ENCODE results near the gene LAMC3. TPM values are rescaled to one million over a fixed set of nuclear protein-coding genes. Genes with fewer than 3 reads are reported as not detected.
A peak's percentile ranks its signal among the peaks of the same experiment; 100 is the strongest.

The LAMC3 gene
- total and polyA plus RNA-seq, 5 donors, result 0.51 to 2.6 (median 1.4) TPM

DNA sequence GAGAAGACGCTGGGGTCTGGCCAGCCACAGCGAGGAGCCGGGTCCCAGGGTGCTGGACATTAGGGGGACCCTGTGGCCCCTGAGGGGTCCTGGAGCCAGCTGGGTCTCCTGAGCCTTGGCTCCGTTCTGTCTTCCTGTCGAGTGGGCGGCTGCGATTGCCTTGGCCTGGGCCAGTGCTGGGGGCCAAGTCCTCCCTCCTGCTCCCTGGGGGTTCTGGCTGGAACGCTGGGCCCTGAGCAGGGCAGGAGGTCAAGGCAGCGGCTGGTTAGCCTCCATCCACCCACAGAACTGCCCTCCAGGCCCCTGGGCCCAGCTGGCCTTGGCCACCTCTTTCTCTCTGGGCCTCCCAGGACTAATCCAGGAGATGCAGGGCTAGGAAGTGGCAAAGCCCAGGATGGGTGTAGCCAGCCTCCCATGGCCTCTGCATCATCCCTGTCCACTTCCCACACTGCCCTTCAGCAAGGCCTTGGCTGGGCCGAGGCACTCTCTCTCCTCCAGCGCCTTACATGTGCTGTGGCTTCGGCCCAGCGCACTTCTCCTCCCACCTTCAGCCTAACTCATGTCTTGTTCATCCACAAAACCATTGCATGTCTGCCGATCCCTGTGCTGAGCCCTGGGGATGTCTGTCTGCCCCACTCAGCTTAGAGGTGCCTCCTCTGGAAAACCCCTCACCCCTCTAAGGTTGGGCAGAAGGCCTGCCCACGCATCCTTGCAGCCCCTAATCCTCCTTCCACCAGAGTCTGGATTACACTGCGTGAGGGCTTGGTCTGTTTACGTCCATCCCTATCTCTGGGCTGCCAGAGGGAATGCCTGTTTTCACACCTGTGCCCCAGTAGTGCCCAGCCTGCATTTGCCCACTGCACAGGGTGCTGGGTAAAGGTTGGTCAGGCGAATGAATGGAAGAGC lies 5.0 kb downstream of the LAMC3 start:
- Histone ChIP-seq H3K27me3 (ENCODE audit: control insufficient read depth, insufficient read depth) (no peaks in the 10 kb centered on the region), H3K27ac (ENCODE audit: low read length) (no peak overlapping the region), H3K4me3 (ENCODE audit: low read length) (no peak overlapping the region), H3K9me3 (ENCODE audit: control insufficient read depth, low read length) (no peaks in the 10 kb centered on the region), H3K4me1 (ENCODE audit: control insufficient read depth, insufficient read depth, low read length) (no peaks in the 10 kb centered on the region)
- DNase-seq (peak in 2 of 3 donors; percentile 42 to 53), ATAC-seq (peak in 1 of 2 donors; percentile 22)
- intact Hi-C loops (cut with DNase I), result no loop called here
- WGBS, result 66% methylated on average over 18 of the region's 18 CpGs

DNA sequence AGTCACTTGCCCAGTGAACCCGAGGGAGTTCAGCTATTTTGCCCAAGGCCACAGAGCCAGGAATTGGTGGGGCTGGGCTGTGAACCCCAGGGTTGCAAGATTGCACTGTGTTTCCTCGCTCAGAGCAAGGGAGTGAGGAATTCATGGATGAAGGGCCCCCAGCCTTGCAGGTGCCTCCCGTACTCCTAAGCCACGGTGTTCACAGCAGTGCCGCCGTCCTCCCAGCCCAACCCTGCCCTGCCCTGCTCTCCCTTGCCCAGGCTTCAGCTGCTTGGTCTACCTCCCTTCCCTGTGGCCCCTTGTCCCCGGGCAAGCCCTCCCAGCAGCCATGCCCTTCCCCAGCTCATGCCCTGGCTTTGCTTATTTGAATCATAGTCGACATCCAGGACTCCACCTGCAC lies 6.1 kb downstream of the LAMC3 start:
- Histone ChIP-seq H3K4me1 (ENCODE audit: control insufficient read depth, insufficient read depth, low read length) (no peaks in the 10 kb centered on the region), H3K4me3 (ENCODE audit: low read length) (no peak overlapping the region), H3K27me3 (ENCODE audit: control insufficient read depth, insufficient read depth) (no peaks in the 10 kb centered on the region), H3K27ac (ENCODE audit: low read length) (no peak overlapping the region), H3K9me3 (ENCODE audit: control insufficient read depth, low read length) (no peaks in the 10 kb centered on the region)
- WGBS, result 90% methylated on average over 8 of the region's 8 CpGs
- ATAC-seq (no peak), DNase-seq (peak in 1 of 3 donors; percentile 18)
- intact Hi-C loops (cut with DNase I), result no loop called here

DNA sequence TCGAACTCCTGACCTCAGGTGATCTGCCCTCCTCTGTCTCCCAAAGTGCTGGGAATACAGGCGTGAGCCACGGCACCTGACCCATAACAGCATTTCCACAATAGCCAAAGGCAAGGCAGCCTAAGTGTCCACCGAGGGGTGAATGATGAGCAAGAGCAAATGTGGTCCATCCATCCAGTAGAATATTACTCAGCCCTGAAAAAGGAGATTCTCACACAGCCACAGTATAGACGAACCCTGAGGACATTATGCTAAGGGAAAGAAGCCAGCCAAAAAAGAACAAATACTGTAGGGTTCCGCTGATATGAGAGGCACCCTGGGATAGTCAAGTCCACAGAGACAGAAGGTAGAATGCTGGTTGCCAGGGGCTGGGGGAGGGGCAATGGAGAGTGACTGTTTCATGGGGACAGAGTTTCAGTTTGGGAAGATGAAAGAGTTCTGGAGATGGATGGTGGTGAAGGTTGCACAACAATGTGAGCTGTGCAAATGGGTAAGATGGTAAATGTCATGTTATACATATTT lies 7.0 kb downstream of the LAMC3 start:
- no peak overlapping the region for H3K4me3 ChIP-seq (ENCODE audit: low read length)
- DNase-seq (peak in 1 of 3 donors; percentile 16), ATAC-seq (no peak)
- H3K27me3 ChIP-seq (ENCODE audit: control insufficient read depth, insufficient read depth), result no peaks in the 10 kb centered on the region
- H3K27ac ChIP-seq (ENCODE audit: low read length), result no peak overlapping the region
- 94% methylated on average over 6 of the region's 6 CpGs for WGBS
- no peaks in the 10 kb centered on the region for H3K4me1 ChIP-seq (ENCODE audit: control insufficient read depth, insufficient read depth, low read length)
- no peaks in the 10 kb centered on the region for H3K9me3 ChIP-seq (ENCODE audit: control insufficient read depth, low read length)
- intact Hi-C loops (cut with DNase I), result no loop called here

DNA sequence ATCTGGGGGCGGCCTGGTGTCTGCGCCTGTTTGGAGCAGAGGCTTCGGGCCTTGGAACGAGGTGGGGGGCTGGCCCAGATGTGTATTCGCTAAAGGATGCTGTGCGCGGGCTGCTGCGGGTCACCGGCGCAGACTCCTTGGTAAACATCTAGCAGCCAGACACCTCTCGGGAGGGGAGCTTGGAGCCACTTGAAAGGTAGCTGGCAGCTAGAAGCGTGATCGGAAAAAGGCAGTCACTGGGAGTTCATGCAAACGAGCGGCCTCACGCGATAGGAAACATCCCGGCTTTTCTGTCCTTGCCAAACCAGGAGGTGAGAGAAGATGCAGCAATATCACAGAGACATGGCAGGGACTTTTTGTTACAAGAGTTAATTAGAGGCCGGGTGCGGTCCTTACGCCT lies 8.1 kb downstream of the LAMC3 start:
- Histone ChIP-seq H3K27ac (ENCODE audit: low read length) (no peak overlapping the region), H3K4me3 (ENCODE audit: low read length) (no peak overlapping the region), H3K27me3 (ENCODE audit: control insufficient read depth, insufficient read depth) (no peaks in the 10 kb centered on the region), H3K4me1 (ENCODE audit: control insufficient read depth, insufficient read depth, low read length) (no peaks in the 10 kb centered on the region), H3K9me3 (ENCODE audit: control insufficient read depth, low read length) (no peaks in the 10 kb centered on the region)
- intact Hi-C loops (cut with DNase I), result no loop called here
- peak in 1 of 2 donors; percentile 22 for ATAC-seq
- 67% methylated on average over 21 of the region's 21 CpGs for WGBS
- peak in 1 of 3 donors; percentile 45 for DNase-seq

DNA sequence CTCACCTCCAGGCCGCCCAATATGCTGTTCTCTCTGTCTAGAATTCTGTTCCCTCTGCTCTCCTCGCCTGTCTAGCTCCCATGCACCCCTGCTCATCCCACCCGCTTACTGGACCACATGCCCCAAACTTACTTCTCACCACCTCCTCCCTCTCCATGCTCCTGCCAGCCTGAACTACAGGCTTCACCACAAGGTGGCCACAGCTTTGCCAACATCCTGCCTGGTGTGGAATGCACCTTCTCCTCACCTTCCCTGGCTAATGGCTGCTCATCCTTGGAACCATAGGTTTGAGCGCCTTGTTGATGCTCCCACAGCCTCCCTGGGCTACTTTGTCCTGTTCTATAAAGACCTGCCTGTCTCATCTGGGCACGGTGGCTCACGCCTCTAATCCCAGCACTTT lies 9.6 kb downstream of the LAMC3 start:
- Histone ChIP-seq H3K4me3 (ENCODE audit: low read length) (no peak overlapping the region), H3K27me3 (ENCODE audit: control insufficient read depth, insufficient read depth) (no peaks in the 10 kb centered on the region), H3K9me3 (ENCODE audit: control insufficient read depth, low read length) (no peaks in the 10 kb centered on the region), H3K4me1 (ENCODE audit: control insufficient read depth, insufficient read depth, low read length) (no peaks in the 10 kb centered on the region), H3K27ac (ENCODE audit: low read length) (no peak overlapping the region)
- intact Hi-C loops (cut with DNase I), result no loop called here
- DNase-seq, result peak in 1 of 3 donors; percentile 2
- no peak for ATAC-seq
- 94% methylated on average over 6 of the region's 6 CpGs for WGBS

DNA sequence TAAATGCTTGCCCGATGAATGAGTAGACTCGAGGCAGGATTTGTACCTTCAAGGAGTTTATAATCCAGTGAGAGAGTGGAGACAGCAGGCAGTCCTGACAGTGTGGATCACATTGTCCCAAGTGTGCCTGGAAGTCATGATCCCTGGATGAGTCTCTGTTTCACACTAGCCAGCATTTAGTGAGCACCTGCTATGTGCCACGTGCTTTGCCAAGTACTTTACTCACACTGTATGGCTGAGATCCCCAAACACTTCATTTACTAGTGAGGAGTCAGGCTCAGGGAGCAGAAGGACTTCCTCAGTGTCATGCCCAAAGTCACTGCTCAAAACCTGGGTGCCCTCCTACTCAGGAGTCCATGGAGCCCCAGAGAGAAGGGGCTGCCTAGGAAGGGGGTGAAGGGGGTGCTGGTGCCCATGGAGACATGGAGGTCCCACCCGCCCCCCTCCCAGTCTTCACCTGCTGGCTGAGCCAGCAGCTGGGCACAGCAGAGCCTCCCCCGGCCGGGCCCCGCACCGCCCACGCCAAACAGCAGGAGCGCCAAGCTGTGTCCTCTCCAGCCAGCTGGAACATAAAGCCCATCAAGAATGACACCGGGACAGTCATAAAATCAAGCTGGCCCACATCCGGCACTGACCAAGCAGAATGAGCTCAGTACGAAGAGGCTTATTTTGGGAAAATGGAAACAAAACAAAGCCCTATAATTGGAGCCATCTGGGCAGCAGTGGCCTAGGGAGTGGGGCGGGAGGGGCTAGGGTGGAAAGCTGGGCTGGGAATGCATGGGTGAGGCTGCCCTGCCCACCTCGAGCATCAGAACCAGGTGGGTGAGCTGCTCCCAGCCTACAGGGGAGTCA lies 10.6 kb downstream of the LAMC3 start:
- no peaks in the 10 kb centered on the region for H3K9me3 ChIP-seq (ENCODE audit: control insufficient read depth, low read length)
- no peaks in the 10 kb centered on the region for H3K4me1 ChIP-seq (ENCODE audit: control insufficient read depth, insufficient read depth, low read length)
- ATAC-seq (peak in 1 of 2 donors; percentile 43), DNase-seq (peak in 1 of 3 donors; percentile 47)
- no peak overlapping the region for H3K27ac ChIP-seq (ENCODE audit: low read length)
- WGBS, result 58% methylated on average over 15 of the region's 15 CpGs
- intact Hi-C loops (cut with DNase I), result no loop called here
- H3K4me3 ChIP-seq (ENCODE audit: low read length), result no peak overlapping the region
- H3K27me3 ChIP-seq (ENCODE audit: control insufficient read depth, insufficient read depth), result no peaks in the 10 kb centered on the region

DNA sequence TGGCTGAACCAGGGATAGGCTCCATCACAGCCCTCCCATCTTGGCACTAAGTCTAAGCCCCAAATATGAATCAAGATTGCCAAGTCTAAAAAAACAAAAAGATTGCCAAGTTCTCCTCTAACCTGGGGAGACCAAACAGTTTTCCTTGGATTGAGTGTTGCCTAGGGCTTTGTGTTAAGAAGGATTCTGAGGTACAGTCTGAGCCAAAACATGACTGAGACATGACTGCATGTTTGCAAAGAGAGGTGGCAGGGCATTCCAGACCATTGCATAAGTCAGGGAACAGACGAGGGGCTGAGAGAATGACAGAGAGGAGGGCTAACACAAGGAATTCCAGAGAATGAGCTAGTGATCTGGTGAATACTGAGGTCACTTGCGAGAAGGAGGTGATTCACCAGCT lies 11.4 kb downstream of the LAMC3 start:
- peak in 1 of 3 donors; percentile 0 for DNase-seq
- WGBS, result 74% methylated on average over 2 of the region's 2 CpGs
- ATAC-seq, result no peak

DNA sequence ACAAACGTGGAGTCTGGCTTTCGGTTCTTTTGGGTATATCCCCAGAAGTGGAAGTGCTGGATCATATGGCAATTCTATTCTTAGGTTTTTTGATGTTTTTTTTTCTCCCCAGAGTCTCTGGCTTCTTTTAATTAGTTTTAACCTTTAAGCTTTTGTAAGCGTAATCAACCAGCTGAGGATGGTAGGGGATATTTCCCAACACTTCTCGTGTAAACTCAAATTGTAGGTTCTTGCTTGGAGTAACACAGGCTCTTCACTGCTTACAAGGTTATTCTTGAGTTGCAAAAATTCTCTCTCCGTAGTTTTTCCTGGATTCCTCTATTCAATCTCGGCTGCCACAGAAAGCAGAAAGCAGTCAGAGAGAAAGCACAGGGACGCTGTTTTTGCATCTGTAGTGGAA lies 11.9 kb downstream of the LAMC3 start:
- 68% methylated on average over 7 of the region's 7 CpGs for WGBS
- Histone ChIP-seq H3K4me3 (ENCODE audit: low read length) (no peak overlapping the region), H3K4me1 (ENCODE audit: control insufficient read depth, insufficient read depth, low read length) (no peaks in the 10 kb centered on the region), H3K27me3 (ENCODE audit: control insufficient read depth, insufficient read depth) (no peaks in the 10 kb centered on the region), H3K27ac (ENCODE audit: low read length) (no peak overlapping the region), H3K9me3 (ENCODE audit: control insufficient read depth, low read length) (no peaks in the 10 kb centered on the region)
- ATAC-seq, result no peak
- no peak for DNase-seq
- intact Hi-C loops (cut with DNase I), result no loop called here

More for the DNA sequence above, 11.4 kb downstream of the LAMC3 start:
- Histone ChIP-seq H3K27ac (ENCODE audit: low read length) (no peak overlapping the region), H3K4me3 (ENCODE audit: low read length) (no peak overlapping the region), H3K4me1 (ENCODE audit: control insufficient read depth, insufficient read depth, low read length) (no peaks in the 10 kb centered on the region), H3K27me3 (ENCODE audit: control insufficient read depth, insufficient read depth) (no peaks in the 10 kb centered on the region), H3K9me3 (ENCODE audit: control insufficient read depth, low read length) (no peaks in the 10 kb centered on the region)
- intact Hi-C loops (cut with DNase I), result no loop called here

DNA sequence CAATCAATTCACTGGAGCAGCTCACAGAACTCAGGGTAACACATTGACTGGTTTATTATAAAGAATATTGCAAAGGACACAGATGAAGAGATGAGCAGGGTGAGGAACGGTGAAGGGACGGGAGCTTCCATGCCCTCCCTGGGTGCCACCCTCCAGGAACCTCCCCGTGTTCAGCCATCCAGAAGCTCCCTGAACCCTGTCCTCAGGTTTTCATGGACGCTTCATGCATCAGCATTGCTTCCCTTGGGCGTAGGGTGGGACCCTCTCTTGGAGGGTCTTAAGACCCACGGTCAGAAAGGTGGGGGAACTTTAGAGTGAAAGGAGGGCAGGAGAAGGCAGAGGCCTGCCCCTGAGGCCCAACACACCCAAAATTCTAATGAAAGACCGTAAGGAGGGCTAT lies 12.8 kb downstream of the LAMC3 start:
- intact Hi-C loops (cut with DNase I), result no loop called here
- H3K4me1 ChIP-seq (ENCODE audit: control insufficient read depth, insufficient read depth, low read length), result no peaks in the 10 kb centered on the region
- no peak for ATAC-seq
- no peaks in the 10 kb centered on the region for H3K27me3 ChIP-seq (ENCODE audit: control insufficient read depth, insufficient read depth)
- H3K9me3 ChIP-seq (ENCODE audit: control insufficient read depth, low read length), result no peaks in the 10 kb centered on the region
- WGBS, result 89% methylated on average over 7 of the region's 7 CpGs
- no peak for DNase-seq
- H3K4me3 ChIP-seq (ENCODE audit: low read length), result no peak overlapping the region
- H3K27ac ChIP-seq (ENCODE audit: low read length), result no peak overlapping the region

DNA sequence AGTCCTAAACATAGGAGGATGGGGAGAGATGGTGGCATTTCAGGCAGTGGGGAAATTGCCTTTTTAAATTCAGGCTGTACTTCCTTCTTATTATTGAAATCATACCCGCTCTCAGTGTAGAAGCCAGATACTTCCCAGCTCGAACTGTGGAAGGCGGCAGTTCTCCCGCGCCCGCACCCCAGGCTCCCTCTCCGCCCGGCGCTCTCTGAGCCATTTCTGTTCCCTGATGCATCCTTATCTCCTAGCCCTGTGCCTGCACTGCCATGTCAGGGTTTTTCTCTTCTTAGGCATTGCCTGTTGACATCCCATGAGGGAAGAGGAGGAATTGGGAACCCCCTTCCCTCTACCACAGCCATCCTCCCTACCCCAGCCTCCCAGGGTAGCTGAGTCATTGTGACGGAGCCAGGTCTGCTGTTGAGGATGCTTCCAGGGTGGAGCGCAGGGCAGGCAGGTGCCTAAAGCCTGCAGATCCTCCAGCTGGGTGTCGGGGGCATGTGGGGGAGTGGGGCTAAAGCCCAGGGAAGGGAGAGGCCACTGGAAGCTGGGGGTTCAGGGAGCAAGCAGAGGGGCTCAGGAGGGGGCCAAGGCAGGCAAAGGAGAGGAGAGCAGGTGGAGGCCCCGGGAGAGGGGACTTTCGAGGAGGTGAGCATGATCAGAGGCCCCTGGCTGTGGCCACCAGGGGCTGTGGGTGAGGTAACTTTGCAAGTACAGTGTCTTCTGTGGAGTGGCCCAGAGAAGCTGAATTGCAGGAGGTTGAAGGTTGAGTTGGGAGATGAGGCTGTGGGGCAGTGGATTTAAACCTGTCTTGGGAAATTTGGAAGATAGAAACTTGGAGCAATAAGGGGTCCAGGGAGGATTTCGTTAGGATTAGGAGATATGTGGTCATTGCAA lies 16.2 kb downstream of the LAMC3 start:
- WGBS, result 89% methylated on average over 15 of the region's 15 CpGs
- Histone ChIP-seq H3K27me3 (ENCODE audit: control insufficient read depth, insufficient read depth) (no peaks in the 10 kb centered on the region), H3K9me3 (ENCODE audit: control insufficient read depth, low read length) (no peaks in the 10 kb centered on the region), H3K4me3 (ENCODE audit: low read length) (no peak overlapping the region), H3K4me1 (ENCODE audit: control insufficient read depth, insufficient read depth, low read length) (no peaks in the 10 kb centered on the region), H3K27ac (ENCODE audit: low read length) (no peak overlapping the region)
- intact Hi-C loops (cut with DNase I), result no loop called here
- ATAC-seq, result no peak
- peak in 1 of 3 donors; percentile 22 for DNase-seq

All from right cardiac atrium (tissue), 5 donors.